Middle frontal gyrus (tissue), 1 donor: Measurements from ENCODE around the gene TNFRSF19.

ENCODE experiments used
- DNase-seq: peaks from one replicate; pipeline ENCODE4 v3.0.0-alpha.2; 2015; ENCODE audit warnings: low spot score; ENCODE audit errors: extremely low spot score

The TNFRSF19 gene

GRCh38 chr13:23627410-23627809 lies 57.2 kb downstream of the TNFRSF19 start:
- DNase-seq: no peak

GRCh38 chr13:23628250-23628649 lies 58.0 kb downstream of the TNFRSF19 start:
- no peak for DNase-seq

- DNase-seq: no peak
Measured at GRCh38 chr13:23628765-23629565, 58.8 kb downstream of the TNFRSF19 start.

GRCh38 chr13:23629566-23630272 lies 59.5 kb downstream of the TNFRSF19 start:
- DNase-seq: no peak

DNA sequence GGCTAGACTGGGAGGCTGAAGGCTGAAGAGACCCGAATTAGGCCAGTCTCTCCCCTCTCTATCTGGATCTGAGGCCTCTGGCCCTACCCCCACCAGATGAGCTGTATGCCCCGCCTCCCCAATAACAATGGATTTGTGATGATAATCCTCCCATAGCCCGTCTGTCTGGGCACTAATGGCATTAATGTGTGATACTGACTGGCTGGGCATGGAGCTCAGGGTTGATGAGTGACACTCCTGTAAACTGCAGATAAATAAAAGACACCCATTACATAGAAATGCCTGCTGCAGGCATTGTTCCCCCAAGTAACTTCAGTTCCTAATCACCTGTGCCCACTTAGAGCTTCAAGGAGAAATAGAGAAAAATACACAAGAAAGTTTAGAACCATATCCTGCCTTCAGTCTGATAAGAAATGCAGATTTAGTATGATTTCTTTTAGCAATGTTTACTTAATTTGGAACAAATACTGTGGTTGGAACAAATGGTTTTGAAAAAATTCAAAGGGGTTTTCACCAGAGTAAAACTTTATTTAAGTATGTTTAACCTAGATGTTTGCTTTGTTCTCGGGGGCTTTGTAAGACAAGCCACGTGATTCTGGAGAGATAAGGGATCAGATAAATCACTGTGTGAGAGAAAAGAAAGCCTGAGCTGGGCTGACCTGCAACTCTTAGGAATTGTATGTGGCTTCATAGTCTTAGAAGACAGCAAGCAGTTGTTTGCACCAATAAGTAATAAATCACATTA lies 60.3 kb downstream of the TNFRSF19 start:
- DNase-seq: no peak

GRCh38 chr13:23631311-23632047 lies 61.3 kb downstream of the TNFRSF19 start:
- DNase-seq: no peak

- no peak for DNase-seq
Measured at GRCh38 chr13:23632048-23632582, 61.9 kb downstream of the TNFRSF19 start.

DNA sequence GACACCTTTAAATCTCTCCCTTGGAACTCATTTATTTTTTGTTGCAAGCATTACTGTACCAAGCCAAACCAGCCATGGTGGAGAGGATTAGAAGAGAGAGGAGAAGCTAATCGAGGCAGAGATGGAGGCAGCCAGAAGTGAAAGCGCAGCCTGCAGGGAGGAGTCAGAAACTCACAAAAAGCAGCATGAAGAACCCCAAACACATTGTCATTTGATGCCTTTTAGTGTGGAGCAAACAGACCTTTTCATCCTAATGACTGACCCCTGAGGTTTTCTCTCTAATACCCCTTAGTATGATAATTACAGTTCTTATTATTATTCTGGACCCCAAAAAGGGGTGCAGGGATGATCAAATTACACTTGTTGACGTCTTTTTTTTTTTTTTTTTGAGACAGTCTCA lies 62.5 kb downstream of the TNFRSF19 start:
- DNase-seq: no peak

- no peak for DNase-seq
Measured at GRCh38 chr13:23634897-23635296, 64.7 kb downstream of the TNFRSF19 start.

DNA sequence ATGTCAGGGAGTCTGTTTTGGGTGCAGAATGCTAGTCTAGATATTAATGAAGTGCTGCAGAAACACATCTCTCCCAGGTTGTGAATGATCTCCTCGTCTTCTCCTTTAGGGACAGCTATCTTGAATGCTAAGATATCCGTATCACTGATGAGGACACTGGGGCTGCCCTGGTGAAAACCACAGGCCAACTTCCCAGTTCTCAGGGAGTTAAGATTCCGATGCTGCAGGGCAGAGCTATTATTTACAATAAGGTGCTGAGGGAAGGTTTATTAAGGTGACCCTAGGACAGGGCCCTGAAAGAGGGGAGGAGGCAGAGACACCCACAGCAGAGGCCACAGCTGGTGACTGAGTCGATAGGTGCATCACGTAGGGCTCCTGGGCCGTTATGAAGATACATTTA lies 66.1 kb downstream of the TNFRSF19 start:
- DNase-seq: no peak

- DNase-seq: no peak
Measured at GRCh38 chr13:23637829-23638228, 67.6 kb downstream of the TNFRSF19 start.

GRCh38 chr13:23639674-23640073 lies 69.5 kb downstream of the TNFRSF19 start:
- DNase-seq: no peak

DNA sequence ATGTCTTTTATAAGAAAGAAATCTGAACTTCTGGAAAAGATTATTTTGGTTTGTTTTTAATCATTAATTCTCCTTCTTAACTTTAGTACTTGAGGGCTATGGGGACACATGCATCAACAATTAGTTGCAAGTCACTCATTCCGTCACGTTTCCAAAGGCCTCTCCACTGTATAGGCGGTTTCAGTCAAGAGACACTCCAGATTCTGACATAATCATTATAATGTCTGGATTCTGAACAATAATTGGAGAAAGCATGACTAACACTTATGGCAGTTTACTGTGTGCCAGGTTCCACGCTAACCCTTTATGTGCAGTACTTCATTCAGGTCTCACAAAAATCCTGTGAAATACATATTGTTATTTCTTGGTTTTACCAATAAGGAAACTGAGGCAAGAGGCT lies 71.9 kb downstream of the TNFRSF19 start:
- no peak for DNase-seq

DNA sequence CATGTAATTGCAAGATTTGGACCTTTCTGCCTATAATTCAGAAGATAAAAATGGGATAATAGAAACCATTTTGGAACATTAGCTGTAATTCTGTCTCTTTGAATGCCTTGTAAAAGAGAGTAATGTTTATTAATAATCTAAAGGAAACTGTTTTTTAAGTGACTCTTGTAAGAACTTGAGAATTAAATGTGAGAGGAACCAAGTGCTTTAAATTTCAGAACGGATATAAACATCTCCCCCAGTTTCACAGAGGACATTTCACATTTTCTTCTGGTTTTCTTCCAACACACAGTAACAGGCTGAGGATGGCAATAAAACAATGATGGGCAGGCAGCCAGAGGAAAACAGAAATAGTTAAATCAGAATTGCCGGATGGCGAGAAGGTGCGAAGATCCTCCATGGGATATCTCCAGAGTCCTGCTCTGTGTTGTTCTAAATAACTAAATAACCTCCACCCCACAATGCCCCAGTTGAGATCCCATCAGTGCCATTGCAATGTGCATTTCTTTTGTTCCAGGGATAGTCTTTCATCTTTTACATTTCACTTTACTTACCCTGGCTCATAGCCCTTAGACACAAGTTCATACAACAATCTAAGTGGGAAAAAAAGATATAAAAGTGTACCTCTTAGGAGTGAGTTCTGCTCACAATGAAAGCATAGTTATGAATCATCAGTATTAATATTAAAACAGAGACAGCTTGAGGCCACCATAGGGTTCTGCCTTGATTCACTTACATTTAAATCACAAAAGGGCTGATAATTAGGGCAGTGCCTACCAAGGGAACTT lies 73.3 kb downstream of the TNFRSF19 start:
- no peak for DNase-seq

DNA sequence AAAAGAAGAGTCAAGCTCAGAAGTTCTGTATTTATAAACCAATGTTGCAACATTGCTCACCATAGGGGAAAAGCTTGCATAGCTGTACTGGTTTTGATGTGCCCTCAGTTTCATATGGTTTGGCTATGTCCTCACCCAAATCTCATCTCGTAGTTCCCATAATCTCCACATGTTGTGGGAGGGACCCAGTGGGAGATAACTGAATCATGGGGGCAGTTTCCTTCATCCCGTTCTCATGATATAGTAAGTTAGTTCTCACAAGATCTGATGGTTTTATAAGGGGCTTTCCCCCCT lies 73.9 kb downstream of the TNFRSF19 start:
- no peak for DNase-seq

GRCh38 chr13:23644527-23645138 lies 74.4 kb downstream of the TNFRSF19 start:
- DNase-seq: no peak

GRCh38 chr13:23645851-23646250 lies 75.6 kb downstream of the TNFRSF19 start:
- no peak for DNase-seq

GRCh38 chr13:23651439-23651838 lies 81.2 kb downstream of the TNFRSF19 start:
- DNase-seq: no peak

DNA sequence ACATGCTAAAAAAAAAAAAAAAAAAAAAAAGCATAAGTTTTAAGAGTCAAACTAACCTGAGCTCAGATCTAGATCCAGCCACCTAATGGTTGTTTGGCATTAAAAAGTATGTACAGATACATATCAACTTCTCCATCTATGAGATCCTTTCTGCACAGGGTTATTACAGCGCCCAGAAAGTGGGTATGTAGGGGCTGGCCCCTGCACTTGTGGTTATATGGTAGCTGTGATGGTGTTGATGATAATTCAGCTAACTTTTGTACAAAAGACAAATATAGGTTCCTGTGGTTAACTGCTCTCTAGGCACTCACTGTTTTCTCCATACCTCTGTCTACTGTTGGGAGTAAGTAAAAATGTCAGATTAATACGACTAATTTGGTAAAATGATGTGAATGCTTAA lies 81.7 kb downstream of the TNFRSF19 start:
- DNase-seq: no peak
